HG03565 (cell line): Measurements from ENCODE around the gene PKP2.

Experiments used
- ATAC-seq: cut with Tn5 transposase; IDR thresholded peaks from one replicate; pipeline ENCODE4 v1.9.1; 2021; ENCODE audit warnings: mild to moderate bottlenecking, moderate library complexity; ENCODE audit not compliant: unreplicated experiment

Gene PKP2

GRCh38 chr12:32756476-32757066 is 140.0 kb downstream of the PKP2 start:
- ATAC-seq, result no peak

- ATAC-seq, result peak; percentile 88
Observed at GRCh38 chr12:32755654-32756475, 140.7 kb downstream of the PKP2 start, which contains the start of gene YARS2. YARS2 (minus strand) TSS chr12:32755897; CDS start chr12:32755874, 23 bp downstream.

- peak; percentile 66 for ATAC-seq
Observed at GRCh38 chr12:32755051-32755653, 141.4 kb downstream of the PKP2 start.

- no peak for ATAC-seq
Observed at GRCh38 chr12:32754111-32754510, 142.5 kb downstream of the PKP2 start.

GRCh38 chr12:32753605-32754004 is 143.0 kb downstream of the PKP2 start:
- ATAC-seq, result no peak

GRCh38 chr12:32743264-32743663 is 153.3 kb downstream of the PKP2 start:
- no peak for ATAC-seq

- ATAC-seq, result no peak
Observed at GRCh38 chr12:32742133-32742532, 154.4 kb downstream of the PKP2 start.
